ENCODE data around the gene DNAJC5G.
"Not testable (repeated sequence)": the region's sequence is repeated elsewhere in the genome, so short reads cannot be mapped to it uniquely, and the experiment has no call there.

Gene DNAJC5G

DNA sequence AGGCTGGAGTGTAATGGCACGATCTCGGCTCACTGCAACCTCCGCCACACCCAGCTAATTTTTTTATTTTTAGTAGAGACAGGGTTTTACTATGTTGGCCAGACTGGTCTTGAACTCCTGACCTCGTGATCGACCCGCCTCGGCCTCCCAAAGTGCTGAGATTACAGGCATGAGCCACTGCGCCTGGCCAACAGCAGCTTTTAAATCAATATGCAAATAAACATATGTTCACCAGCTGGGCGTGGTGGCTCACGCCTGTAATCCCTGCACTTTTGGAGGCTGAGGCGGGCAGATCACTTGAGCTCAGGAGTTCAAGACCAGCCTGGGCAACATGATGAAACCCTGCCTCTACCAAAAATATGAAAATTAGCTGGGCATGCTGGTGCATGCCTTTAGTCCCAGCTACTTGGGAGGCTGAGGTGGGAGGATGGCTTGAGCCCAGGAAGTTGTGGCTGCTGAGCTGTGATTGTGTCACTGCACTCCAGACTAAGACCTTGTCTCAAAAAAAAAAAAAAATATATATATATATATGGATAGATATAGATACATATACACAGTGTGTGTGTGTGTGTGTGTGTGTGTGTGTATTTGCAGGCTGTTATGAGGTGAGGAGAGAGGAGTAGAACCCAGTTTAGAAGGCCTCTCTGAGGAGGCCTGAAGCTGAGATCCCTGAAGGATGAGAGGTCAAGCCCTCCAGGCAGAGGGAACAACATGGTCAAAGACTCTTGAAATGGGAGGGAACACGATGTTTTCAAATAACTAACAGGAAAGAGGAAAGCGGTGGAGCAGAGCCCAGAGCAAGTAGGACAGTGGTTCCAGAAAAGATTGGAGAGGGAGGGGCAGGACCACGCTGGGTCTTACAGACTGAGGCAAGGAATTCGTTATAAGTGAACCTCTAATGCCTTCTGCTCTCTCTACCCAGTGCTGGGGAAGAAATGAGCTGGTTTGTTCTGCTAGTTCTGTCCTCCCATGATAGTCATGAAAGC is 2.4 kb upstream of the DNAJC5G start:
- in situ Hi-C loops (cut with HindIII; ENCODE audit: low sequenced_read_pairs): not testable (repeated sequence)

DNA sequence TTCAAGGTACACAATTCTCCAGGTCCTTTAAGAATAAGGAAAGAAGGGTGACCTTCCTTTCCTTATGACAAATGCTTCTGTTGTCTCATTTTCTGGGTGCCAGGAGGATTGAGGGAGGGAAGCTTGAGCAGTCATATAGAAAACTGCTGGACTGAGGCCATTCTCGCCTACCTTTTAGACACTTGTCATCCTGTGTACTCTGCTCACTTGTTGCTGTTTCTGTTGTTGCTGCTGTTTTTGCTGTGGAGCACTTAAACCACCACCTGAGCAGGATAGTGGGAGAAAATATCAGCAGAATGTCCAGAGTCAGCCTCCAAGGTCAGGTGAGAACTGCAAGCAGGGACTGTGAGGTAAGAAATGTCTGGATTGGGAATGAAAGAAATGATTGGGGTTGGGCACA is 2.8 kb downstream of the DNAJC5G start:
- in situ Hi-C loops (cut with HindIII; ENCODE audit: low sequenced_read_pairs): no loop called here

DNA sequence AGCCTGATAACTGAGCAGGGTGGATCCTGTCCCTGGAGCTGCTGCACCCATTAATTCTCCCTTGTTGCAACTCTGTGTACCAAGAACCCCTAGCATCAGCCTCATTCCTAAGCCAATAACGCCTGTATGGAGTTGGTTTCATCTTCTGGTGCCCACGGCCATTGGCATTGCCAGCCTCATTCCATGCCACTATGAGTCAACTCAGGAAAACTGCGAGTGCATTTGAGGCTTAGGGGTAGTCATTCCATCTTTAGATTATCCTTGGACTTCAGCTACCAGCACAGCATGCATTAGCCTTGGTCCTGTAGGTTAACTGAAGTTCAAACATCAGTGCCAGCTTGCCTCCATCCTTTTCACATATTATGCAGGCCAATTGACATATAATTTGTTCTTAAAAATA is 5.6 kb downstream of the DNAJC5G start:
- in situ Hi-C loops (cut with HindIII; ENCODE audit: low sequenced_read_pairs): no loop called here

DNA sequence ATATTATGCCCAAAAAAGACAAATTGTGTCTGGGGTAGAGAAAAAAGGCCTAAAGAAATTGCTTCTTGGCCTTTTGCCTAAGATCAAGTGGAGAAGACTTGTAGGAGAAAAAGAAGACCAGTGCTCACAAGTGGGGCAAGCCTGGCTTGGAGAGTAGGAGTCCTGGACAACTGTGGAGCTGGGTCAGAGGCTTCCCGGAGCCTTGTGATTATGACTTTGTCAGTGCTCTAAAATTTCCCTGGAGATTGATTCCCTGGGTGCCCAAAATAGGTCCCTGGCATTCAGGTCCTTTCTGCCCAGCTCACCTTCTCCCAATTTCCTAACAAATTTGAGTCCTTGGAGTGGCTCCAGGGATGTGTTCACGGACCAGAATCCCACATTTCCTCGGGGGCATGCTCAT is 6.2 kb downstream of the DNAJC5G start:
- in situ Hi-C loops (cut with HindIII; ENCODE audit: low sequenced_read_pairs): no loop called here

DNA sequence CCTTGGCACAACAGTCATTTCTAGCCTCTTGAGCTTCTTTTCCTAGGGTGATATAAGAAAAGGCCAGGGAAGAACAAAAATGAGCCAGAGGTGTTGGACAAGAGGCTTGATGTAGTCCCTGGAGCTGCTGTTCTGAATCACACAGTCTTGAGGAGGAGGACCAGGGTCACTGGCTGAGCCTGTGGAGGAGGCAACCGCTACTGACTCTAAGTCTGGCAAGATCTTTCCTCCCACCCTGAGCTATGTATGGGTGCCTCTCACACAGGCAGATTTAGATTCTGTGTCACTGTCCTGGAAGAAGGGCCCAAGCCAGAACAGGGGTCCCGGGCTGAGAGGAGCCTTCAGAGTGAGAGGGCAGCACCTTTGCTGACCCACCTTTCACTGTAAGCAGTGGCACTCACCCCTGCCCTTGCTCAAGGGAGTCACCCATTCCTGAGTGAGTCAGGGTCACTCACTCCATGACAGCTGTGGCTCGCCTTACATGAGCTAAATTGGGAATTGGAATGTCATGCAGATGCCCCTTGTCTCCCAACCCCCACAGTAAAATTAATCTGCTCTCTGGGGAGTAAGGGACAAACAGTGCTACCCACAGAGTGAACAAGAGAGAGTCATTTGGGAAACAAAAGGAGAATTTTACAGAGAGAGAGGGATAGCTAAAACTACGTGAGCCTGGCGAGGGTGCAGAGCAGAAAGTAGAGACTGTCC is 6.8 kb downstream of the DNAJC5G start, which contains the start of gene TRIM54:
TSS of gene TRIM54 (plus strand) at position 575 of the 705 bp plus-strand sequence. CDS start 303 bp downstream, outside the sequence.
- in situ Hi-C loops (cut with HindIII; ENCODE audit: low sequenced_read_pairs): no loop called here

DNA sequence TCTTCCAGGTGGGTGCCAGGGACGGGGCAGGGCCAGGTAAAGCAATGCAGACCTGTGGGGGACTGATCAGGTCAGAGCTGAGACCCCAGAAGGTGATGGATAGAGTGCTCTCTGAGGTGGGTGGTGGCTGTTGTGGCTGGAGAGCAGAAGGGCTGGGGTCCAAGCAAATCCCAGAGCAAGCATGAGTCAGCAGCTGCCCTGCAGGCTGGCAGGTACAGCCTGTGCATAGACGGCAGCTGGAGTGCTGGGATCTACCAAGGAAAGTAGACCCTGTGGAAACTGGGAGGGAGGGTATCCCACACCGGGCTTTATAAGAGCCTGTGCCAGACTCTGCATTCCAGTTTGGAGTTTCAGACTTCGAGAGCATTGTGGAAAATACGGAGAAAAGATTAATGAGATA is 7.7 kb downstream of the DNAJC5G start:
- in situ Hi-C loops (cut with HindIII; ENCODE audit: low sequenced_read_pairs): no loop called here

DNA sequence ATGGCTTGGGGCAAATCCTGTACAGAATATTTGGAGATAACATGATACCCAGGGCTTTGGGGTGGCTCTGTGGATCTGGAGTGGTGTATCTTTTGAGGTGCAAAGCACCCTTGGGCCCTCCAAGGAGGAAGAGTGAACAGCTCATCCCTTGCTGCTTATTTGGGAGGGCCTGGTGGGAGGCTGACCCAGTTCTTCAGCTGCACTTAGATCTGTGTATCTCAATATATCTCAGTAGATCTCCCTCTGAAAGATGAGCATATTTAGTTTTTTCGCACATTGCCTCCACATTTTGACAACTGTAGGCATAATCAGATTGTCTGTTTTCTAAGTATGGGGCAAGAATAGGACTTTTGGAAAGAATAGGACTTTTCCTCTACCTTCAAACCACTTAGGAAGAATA is 9.8 kb downstream of the DNAJC5G start:
- in situ Hi-C loops (cut with HindIII; ENCODE audit: low sequenced_read_pairs): no loop called here

DNA sequence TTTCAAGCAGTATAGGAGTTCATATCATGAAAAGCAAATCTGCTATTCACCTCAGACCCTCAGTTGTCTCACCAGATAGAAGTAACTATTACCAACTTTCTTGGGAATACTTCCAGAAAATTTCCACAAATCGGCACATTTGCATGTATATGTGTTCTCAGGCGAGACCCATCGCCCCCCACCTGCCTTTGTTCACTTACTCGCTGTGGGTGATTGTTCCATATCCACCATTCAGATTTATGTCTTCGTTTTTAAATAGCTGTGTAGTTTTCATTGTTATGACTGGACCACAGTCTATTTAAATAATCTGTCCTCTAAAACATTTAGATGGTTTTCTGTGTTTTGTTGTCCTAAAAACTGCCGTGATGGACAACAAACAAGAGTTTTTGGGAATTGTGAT is 10.2 kb downstream of the DNAJC5G start:
- in situ Hi-C loops (cut with HindIII; ENCODE audit: low sequenced_read_pairs): no loop called here

DNA sequence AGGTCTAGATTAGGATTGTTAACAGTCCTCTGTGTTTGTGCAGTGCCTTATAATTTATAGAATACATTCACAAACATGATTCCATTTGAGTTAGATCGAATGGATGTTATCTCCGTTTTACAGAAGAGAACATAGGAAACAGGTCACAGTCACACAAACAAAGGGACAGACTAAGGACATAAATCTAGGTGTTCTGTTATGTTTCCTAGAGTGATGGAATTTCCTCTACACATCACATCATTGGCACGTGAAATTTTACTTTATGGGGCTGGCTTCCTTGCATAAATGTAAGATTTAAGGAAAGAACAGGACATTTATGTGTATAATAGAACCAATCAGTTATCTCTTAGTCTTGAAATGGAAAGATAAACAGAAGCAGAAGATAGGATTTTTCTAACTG is 13.4 kb downstream of the DNAJC5G start:
- in situ Hi-C loops (cut with HindIII; ENCODE audit: low sequenced_read_pairs): no loop called here

DNA sequence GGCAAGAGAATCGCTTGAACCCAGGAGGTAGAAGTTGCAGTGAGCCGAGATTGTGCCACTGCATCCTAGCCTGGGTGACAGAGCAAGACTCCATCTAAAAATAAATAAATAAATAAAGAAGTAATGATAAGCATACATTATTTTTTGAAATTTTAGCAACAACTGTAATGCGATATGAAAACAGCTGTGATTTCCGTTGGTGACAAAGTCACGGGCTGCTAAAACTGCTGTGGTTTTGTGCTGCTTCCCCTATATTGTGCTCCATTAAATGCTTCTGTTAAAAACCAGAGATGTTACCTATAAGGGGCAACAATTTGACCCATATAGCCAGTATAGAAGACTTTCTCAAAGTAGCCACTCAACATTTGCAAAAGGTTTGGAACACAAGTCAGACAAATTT is 15.3 kb downstream of the DNAJC5G start:
- in situ Hi-C loops (cut with HindIII; ENCODE audit: low sequenced_read_pairs): no loop called here

DNA sequence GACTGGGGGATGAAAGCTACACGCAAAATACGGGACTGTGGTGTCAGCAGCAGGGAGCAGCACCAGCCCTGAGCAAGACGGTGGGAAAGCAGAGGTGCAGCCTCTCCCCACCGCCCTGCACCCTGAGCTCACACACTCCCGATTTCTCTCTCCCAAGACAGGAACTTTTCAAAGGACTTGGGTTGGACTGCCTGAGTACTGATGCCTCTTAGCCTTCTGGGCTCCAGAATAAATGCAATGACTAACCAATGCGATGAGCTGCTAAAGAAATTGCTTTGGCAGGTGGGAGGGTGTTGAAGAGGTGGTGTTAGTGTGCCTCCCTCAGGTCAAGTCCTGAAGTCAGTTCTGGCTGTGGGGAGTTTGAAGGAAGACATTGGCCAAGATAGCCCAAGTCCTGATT is 16.6 kb downstream of the DNAJC5G start:
- in situ Hi-C loops (cut with HindIII; ENCODE audit: low sequenced_read_pairs): no loop called here

DNA sequence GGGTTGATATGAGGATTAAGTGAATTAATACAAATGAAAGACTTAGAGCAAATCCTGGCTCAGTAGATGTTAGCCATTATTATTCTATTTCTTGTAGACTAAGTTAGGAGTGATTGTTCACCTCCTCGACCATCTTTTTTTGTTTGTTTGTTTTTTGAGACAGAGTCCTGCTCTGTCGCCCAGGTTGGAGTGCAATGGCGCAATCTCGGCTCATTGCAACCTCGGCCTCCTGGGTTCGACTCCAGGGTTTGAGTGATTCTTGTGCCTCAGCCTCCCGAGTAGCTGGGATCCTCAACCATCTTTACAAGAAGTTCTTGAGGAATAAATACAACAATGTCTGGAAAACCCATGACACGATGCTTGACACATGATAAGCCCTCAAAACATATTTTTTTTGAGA is 19.7 kb downstream of the DNAJC5G start:
- in situ Hi-C loops (cut with HindIII; ENCODE audit: low sequenced_read_pairs): no loop called here

DNA sequence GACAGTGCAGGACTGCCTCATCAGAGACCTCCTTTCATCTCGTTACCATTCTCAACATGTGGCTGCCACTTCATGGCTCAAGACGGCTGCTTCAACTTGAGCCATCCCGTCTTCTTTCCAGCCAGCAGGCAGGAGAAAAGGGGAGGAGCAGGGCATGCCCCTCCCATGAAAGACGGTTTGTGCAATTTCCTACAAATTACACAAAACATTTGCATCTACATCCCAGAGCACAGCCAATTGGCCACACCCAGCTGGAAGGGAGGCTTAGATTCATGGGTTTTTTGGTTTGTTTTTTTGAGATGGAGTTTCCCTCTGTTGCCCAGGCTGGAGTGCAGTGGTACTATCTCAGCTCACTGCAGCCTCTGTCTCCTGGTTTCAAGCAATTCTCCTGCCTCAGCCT is 21.2 kb downstream of the DNAJC5G start:
- in situ Hi-C loops (cut with HindIII; ENCODE audit: low sequenced_read_pairs): no loop called here

DNA sequence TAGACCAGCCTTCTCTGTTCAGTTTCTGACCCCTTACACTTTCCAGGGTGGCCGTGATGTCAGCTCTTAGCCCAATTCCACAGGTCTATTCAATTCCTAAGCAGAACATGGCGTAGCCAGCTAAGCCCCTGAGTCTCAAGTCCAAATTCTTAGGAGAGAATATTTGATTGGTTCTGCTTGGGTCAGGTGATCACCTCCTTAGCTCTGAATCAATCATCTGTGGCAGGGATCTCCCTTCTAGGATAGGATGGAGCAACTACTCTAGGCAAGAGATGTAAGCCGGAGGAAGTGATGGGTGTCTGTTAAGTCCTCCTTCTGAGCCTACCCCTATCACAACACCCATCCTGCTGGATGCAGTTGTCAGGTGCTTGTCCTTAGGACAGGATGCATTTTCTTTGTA is 22.0 kb downstream of the DNAJC5G start:
- in situ Hi-C loops (cut with HindIII; ENCODE audit: low sequenced_read_pairs): no loop called here

DNA sequence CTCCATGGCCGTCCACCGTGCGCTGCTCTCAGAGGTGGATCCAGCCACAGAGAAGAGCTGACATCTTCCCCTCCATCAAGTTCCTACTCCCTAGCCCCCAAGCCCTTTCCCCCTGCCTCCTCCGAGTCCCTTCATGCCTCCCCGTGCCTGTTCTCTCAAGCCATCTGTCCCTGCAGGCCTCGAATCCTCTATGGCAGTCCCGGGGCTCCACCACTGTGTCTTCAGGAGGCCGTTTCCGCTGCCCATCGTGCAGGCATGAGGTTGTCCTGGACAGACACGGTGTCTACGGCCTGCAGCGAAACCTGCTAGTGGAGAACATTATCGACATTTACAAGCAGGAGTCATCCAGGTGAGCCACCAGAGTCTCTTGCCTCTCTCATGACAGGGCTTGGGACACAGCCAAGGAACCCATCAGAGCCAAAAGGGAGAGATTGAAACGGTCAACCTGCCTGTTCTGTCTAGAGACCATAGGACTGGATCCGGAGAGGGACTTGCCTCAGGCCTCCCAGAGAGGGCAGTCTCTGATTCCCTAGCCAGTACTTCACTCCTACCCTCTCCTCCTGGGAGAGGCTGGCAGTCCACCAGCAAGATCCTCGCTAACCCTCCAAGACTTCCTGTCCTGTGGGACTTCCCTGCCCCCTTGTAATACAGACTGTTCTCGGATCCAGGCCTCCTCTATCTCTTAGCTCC is 23.3 kb downstream of the DNAJC5G start:
- in situ Hi-C loops (cut with HindIII; ENCODE audit: low sequenced_read_pairs): no loop called here

DNA sequence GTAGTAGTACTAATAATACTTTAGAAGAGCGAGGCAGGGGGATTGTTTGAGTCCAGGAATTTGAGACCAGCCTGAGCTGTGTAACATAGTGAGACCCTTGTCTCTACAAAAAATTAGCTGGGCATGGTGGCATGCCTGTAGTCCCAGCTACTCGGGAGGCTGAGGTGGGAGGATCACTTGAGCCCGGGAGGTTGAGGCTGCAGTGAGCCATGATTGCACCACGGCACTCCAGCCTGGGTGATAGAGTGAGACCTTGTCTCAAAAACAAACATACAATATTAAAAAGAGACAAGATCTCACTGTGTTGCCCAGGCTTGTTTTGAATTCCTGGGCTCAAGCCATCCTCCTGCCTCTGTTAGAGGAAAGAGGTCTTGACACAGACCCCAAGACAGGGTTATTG is 25.4 kb downstream of the DNAJC5G start:
- in situ Hi-C loops (cut with HindIII; ENCODE audit: low sequenced_read_pairs): not testable (repeated sequence)

DNA sequence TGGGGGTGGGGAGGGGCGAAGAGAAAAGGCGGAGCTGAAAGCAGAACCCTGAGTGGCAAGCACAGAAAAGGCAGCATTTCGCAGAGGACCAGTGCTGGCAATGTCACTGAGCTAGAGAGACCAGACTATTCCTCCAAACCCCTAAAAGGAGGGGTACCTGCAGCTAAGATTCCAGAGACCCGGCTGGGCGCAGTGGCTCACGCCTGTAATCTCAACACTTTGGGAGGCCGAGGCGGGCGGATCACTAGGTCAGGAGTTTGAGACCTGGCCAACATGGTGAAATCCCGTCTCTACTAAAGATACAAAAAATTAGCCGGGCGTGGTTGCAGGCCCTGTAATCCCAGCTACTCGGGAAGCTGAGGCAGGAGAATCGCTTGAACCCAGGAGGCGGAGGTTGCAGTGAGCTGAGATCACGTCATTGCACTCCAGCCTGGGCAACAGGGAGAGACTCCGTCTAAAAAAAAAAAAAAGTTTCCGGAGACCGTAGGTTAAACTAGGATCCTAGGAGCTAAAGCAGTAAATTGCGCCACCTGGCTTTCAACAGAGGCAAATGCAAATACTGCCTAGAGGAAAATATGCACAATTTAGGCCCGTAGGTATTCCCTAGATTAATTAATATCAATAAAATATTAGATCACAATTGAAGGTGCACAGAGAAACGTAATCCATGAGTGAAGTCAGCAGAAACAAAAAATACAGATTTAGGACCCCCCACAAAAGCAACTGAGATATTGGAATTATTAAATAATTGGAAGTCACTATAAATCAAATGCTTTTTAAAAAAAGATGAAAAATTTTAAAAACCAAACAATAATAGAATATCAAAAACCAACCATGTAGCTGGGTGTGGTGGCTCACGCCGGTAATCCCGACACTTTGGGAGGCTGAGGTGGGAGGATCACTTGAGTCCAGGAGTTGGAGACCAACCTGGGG is 28.1 kb downstream of the DNAJC5G start:
- in situ Hi-C loops (cut with HindIII; ENCODE audit: low sequenced_read_pairs): no loop called here

DNA sequence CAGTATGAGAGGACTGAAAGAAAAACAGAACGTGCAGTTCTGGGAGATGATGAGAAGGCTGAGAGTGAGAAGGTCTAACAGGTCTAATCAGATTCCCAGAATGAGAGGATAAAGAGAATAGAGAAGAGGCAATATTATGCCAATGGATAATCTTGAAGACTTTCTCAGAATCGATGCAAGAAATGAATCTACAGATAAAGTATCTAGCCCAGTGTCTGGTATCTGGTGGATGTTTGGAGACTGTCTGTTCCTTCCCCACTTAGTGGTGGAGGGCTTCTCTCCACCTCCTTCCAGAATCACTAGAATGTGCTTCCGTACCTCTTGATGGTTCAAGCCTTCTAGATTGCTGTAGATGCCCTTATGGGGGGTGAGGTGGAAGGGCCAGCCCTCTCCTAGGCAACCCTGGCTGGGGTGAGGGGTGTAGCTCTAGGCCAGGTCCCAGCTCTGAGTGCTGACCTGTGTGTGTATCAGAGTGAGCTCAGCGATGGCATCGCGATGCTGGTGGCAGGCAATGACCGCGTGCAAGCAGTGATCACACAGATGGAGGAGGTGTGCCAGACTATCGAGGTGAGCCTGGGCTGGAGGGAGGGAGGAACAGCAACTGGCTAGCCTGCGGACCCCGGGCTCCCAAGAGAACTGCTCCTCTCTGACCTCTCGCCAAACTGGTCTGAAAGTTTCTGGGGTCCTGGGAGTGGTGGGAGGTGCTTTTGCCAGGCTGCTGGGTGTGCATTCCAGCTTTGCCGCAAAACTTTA is 29.4 kb downstream of the DNAJC5G start:
- in situ Hi-C loops (cut with HindIII; ENCODE audit: low sequenced_read_pairs): no loop called here

DNA sequence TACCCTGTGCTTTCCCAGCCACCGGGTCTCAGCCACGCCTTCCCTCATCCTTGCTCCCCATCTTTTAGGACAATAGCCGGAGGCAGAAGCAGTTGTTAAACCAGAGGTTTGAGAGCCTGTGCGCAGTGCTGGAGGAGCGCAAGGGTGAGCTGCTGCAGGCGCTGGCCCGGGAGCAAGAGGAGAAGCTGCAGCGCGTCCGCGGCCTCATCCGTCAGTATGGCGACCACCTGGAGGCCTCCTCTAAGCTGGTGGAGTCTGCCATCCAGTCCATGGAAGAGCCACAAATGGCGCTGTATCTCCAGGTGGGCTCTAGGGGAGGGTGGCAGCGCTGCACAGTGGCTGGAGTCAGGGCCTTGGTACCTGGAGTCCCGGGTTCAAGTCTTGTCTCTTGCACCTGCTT is 30.3 kb downstream of the DNAJC5G start:
- in situ Hi-C loops (cut with HindIII; ENCODE audit: low sequenced_read_pairs): no loop called here

DNA sequence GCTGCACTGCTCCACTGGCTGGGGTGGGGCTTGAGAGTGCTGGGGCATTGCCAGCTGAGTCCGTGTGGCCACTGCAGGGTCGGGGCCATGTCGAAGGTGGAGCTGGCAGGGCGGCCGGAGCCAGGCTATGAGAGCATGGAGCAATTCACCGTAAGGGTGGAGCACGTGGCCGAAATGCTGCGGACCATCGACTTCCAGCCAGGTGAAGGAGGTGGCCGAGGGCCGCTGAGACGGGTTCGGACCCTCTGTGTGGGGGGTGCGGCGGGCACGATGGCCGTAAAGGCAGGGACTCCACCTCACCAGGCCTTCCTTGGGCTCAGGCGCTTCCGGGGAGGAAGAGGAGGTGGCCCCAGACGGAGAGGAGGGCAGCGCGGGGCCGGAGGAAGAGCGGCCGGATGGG is 30.9 kb downstream of the DNAJC5G start:
- in situ Hi-C loops (cut with HindIII; ENCODE audit: low sequenced_read_pairs): no loop called here

Measured in endothelial cell of hepatic sinusoid (primary cell).